H9 (cell line): ENCODE results near the gene PDZRN4. TPM values are rescaled to one million over a fixed set of nuclear protein-coding genes. Genes with fewer than 3 reads are reported as not detected.

Experiments
- DNase-seq: peaks from one replicate; pipeline ENCODE4 v3.0.0-alpha.2; 2017
- H2AFZ ChIP-seq: one replicate; pipeline ENCODE4 v1.6.1; 2013; ENCODE audit warnings: mild to moderate bottlenecking, low read length, control low read depth, moderate library complexity
- H2AK5ac ChIP-seq: 2 replicates; pipeline ENCODE4 v1.6.1; 2013; ENCODE audit warnings: low read length, control low read depth, mixed read lengths; ENCODE audit not compliant: insufficient read length
- H2BK120ac ChIP-seq: one replicate; pipeline ENCODE4 v1.6.1; 2013; ENCODE audit warnings: low read depth, mild to moderate bottlenecking, low read length, control low read depth, inconsistent platforms; ENCODE audit not compliant: poor library complexity, severe bottlenecking
- H2BK12ac ChIP-seq: 2 replicates; pipeline ENCODE4 v1.6.1; 2013; ENCODE audit warnings: low read length, control low read depth, mixed read lengths, low read depth; ENCODE audit not compliant: insufficient read length
- H2BK15ac ChIP-seq: 2 replicates; pipeline ENCODE4 v1.6.1; 2013; ENCODE audit warnings: low read depth, low read length, control low read depth
- H2BK20ac ChIP-seq: one replicate; pipeline ENCODE4 v1.6.1; 2013; ENCODE audit warnings: low read depth, mild to moderate bottlenecking, low read length, control low read depth, inconsistent platforms; ENCODE audit not compliant: poor library complexity, severe bottlenecking
- H2BK5ac ChIP-seq: 2 replicates; pipeline ENCODE4 v1.6.1; 2013; ENCODE audit warnings: low read length, control low read depth, mixed read lengths; ENCODE audit not compliant: insufficient read length
- H3K14ac ChIP-seq: 2 replicates; pipeline ENCODE4 v1.6.1; 2013; ENCODE audit warnings: low read length, control low read depth; ENCODE audit not compliant: insufficient read depth
- H3K18ac ChIP-seq: 2 replicates; pipeline ENCODE4 v1.6.1; 2013; ENCODE audit warnings: low read depth, mild to moderate bottlenecking, mixed read lengths, low read length, control low read depth; ENCODE audit not compliant: insufficient read length
- H3K23ac ChIP-seq: 2 replicates; pipeline ENCODE4 v1.6.1; 2013; ENCODE audit warnings: low read length, control low read depth, mixed read lengths, low read depth; ENCODE audit not compliant: insufficient read length
- H3K23me2 ChIP-seq: 2 replicates; pipeline ENCODE4 v1.6.1; 2013; ENCODE audit warnings: low read depth, mild to moderate bottlenecking, mixed read lengths, low read length, control low read depth; ENCODE audit not compliant: insufficient read length, poor library complexity, severe bottlenecking
- H3K27ac ChIP-seq: 2 replicates; pipeline ENCODE4 v1.5.1; 2013; ENCODE audit warnings: low read length, control low read depth, mixed read lengths, low read depth; ENCODE audit not compliant: insufficient read length
- H3K27me3 ChIP-seq: 2 replicates; pipeline ENCODE4 v1.6.1; 2013; ENCODE audit warnings: low read length, control low read depth, inconsistent platforms; ENCODE audit not compliant: insufficient read depth
- H3K4ac ChIP-seq: 2 replicates; pipeline ENCODE4 v1.6.1; 2013; ENCODE audit warnings: low read depth, mild to moderate bottlenecking, control low read depth, inconsistent platforms, low read length, moderate library complexity
- H3K4me1 ChIP-seq: 2 replicates; pipeline ENCODE4 v1.6.1; 2013; ENCODE audit warnings: low read length, control low read depth, inconsistent platforms; ENCODE audit not compliant: insufficient read depth
- H3K4me2 ChIP-seq: 2 replicates; pipeline ENCODE4 v1.6.1; 2013; ENCODE audit warnings: low read length, control low read depth, mixed read lengths; ENCODE audit not compliant: insufficient read length, insufficient read depth
- H3K56ac ChIP-seq: 2 replicates; pipeline ENCODE4 v1.6.1; 2013; ENCODE audit warnings: low read depth, mild to moderate bottlenecking, mixed read lengths, low read length, control low read depth; ENCODE audit not compliant: insufficient read length
- H3K79me1 ChIP-seq: 2 replicates; pipeline ENCODE4 v1.6.1; 2013; ENCODE audit warnings: low read depth, mild to moderate bottlenecking, moderate library complexity, low read length, control low read depth, inconsistent platforms; ENCODE audit not compliant: insufficient read depth, poor library complexity, severe bottlenecking
- H3K79me2 ChIP-seq: 2 replicates; pipeline ENCODE4 v1.6.1; 2013; ENCODE audit warnings: low read length, control low read depth, inconsistent platforms; ENCODE audit not compliant: insufficient read depth
- H3K9ac ChIP-seq: 2 replicates; pipeline ENCODE4 v1.6.1; 2013; ENCODE audit warnings: low read length, control low read depth, mixed read lengths; ENCODE audit not compliant: insufficient read length; ENCODE audit errors: extremely low read depth
- H3K9me3 ChIP-seq: one replicate; pipeline ENCODE4 v1.6.1; 2013; ENCODE audit warnings: low read depth, low read length, inconsistent platforms; ENCODE audit not compliant: control insufficient read depth
- H3T11ph ChIP-seq: one replicate; pipeline ENCODE4 v1.6.1; 2013; ENCODE audit warnings: mild to moderate bottlenecking, low read length, control low read depth, inconsistent platforms
- H4K20me1 ChIP-seq: one replicate; pipeline ENCODE4 v1.6.1; 2013; ENCODE audit not compliant: control insufficient read depth, insufficient read length, insufficient read depth
- H4K5ac ChIP-seq: 2 replicates; pipeline ENCODE4 v1.6.1; 2013; ENCODE audit warnings: low read depth, mild to moderate bottlenecking, mixed read lengths, low read length, control low read depth; ENCODE audit not compliant: insufficient read length
- H4K8ac ChIP-seq: replicated peaks from 2 replicates; pipeline ENCODE4 v1.6.1; 2013; ENCODE audit warnings: low read length, control low read depth, mixed read lengths, low read depth; ENCODE audit not compliant: insufficient read length
- H4K91ac ChIP-seq: 2 replicates; pipeline ENCODE4 v1.6.1; 2013; ENCODE audit warnings: low read depth, mild to moderate bottlenecking, moderate library complexity, mixed read lengths, low read length, control low read depth; ENCODE audit not compliant: insufficient read length
- H3K27ac Mint-ChIP-seq, 3 experiments: 2 replicates in 2 of 3; 3 replicates in 1 of 3; pipeline ENCODE4 v1.8.0; 2020 to 2021; ENCODE audit warnings: mixed read lengths in 3 of 3, mild to moderate bottlenecking in 1 of 3, moderate library complexity in 1 of 3
- H3K27me3 Mint-ChIP-seq: 2 replicates; pipeline ENCODE4 v1.8.0; 2021; ENCODE audit warnings: low read depth, mild to moderate bottlenecking, moderate library complexity, mixed read lengths
- H3K36me3 Mint-ChIP-seq, 3 experiments: 2 replicates in 2 of 3; 3 replicates in 1 of 3; pipeline ENCODE4 v1.8.0; 2020 to 2021; ENCODE audit warnings: low read depth in 3 of 3, mixed read lengths in 3 of 3; ENCODE audit not compliant: insufficient read depth in 1 of 3
- H3K4me1 Mint-ChIP-seq, 2 experiments: 2 replicates each; pipeline ENCODE4 v1.8.0; 2020; ENCODE audit warnings: mixed read lengths in 2 of 2
- H3K4me3 Mint-ChIP-seq, 2 experiments: 2 replicates in 1 of 2; 3 replicates in 1 of 2; pipeline ENCODE4 v1.8.0; 2020 to 2021; ENCODE audit warnings: mild to moderate bottlenecking in 2 of 2, mixed read lengths in 2 of 2, moderate library complexity in 1 of 2
- H3K9me3 Mint-ChIP-seq, 2 experiments: 2 replicates in 1 of 2; 3 replicates in 1 of 2; pipeline ENCODE4 v1.8.0; 2020; ENCODE audit warnings: mild to moderate bottlenecking in 2 of 2, mixed read lengths in 2 of 2, moderate library complexity in 1 of 2
- CTCF ChIP-seq: fragments of 200-600 bp; sonication (generic); conservative IDR thresholded peaks from 3 replicates; pipeline ENCODE4 v1.8.0; 2021; ENCODE audit warnings: antibody characterized with exemption, mild to moderate bottlenecking
- whole genome bisulfite sequencing: extraction: QIAGEN DNeasy Blood & Tissue Kit; methylation state at CpG from one replicate; pipeline ENCODE4 v1.1.7; 2013; ENCODE audit warnings: missing lambda C conversion rate, low lambda C conversion rate, mixed read lengths; ENCODE audit not compliant: insufficient read length; ENCODE audit errors: extremely low coverage; 5-methylcytosine and 5-hydroxymethylcytosine counted together
- total RNA-seq: library from RNA; stranded (reverse); gene quantifications from 2 replicates; pipeline ENCODE4 v1.2.1, GENCODE V29; 2021

PDZRN4 gene
- total RNA-seq, 1 experiment from 2014 or later, result not detected

- peaks cover 23% of the 10 kb centered on the region for H3K27me3 Mint-ChIP-seq
- no peak for TF ChIP-seq CTCF
- WGBS, result no CpG with 5 or more reads among the region's 1 CpG
These were observed 5.2 kb downstream of the PDZRN4 start for GRCh38 chr12:41193311-41193710.

More at GRCh38 chr12:41193311-41193710, 5.2 kb downstream of the PDZRN4 start:
- Mint-ChIP-seq H3K4me3 (no peak overlapping the region), H3K4me1 (peaks cover 12 to 15% of the 10 kb centered on the region in 2 experiments), H3K36me3 (no peaks in the 10 kb centered on the region), H3K27ac (no peak overlapping the region), H3K9me3 (no peaks in the 10 kb centered on the region)
- Histone ChIP-seq H3K79me1 (no peaks in the 10 kb centered on the region), H3K79me2 (no peaks in the 10 kb centered on the region), H3K4ac (no peak overlapping the region), H3K14ac (no peak overlapping the region), H2BK120ac (no peak overlapping the region), H3K18ac (no peak overlapping the region), H2BK12ac (no peak overlapping the region), H2BK5ac (no peak overlapping the region), H3K9ac (no peak overlapping the region), H4K8ac (no peak overlapping the region), H3K4me2 (no peak overlapping the region), H2AFZ (no peak overlapping the region), H3K9me3 (no peaks in the 10 kb centered on the region), H4K20me1 (no peaks in the 10 kb centered on the region), H3K4me1 (no peaks in the 10 kb centered on the region), H3T11ph (no peak overlapping the region), H3K23ac (no peak overlapping the region), H2AK5ac (no peak overlapping the region), H3K56ac (no peak overlapping the region), H4K91ac (no peak overlapping the region), H3K23me2 (peaks cover 12% of the 10 kb centered on the region), H3K27me3 (peaks cover 18% of the 10 kb centered on the region), H2BK20ac (no peak overlapping the region), H3K27ac (no peak overlapping the region), H4K5ac (no peak overlapping the region), H2BK15ac (no peak overlapping the region)
- no peak for DNase-seq
